ELF-1 (cell line): Measurements from ENCODE around the gene TRPV2.

Experiments
- DNase-seq: peaks from one replicate; pipeline ENCODE4 v3.0.0-alpha.2; 2016; ENCODE audit warnings: low read depth, low spot score

Gene TRPV2

GRCh38 chr17:16455997-16456741, 40.8 kb downstream of the TRPV2 start:
- DNase-seq: no peak

DNA sequence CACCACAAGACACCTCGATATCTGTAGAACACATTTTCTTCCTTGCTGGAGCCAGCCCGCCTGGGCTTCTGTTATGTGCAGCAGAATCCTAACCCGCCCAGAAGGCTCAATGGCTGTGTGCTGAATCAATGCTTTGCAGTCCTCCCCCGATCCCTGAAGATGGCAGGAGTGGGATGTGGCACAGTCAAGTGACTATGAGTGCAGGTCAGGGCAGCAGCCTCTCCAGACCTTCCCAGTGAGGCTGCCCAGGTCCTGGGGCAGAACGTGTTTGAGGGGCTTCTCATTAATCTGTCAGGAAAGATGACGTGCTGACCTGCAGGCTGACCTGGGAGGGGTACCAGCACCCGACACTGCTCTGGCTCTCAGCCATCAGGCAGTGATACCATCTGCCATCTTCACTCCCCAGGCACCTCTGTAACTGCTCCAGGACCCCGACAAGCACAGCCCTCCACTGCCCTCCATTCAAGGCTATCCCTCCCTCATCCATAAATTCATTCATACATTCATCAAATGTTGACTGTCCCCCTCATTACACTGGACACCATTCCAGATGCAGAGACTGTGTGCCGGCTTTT, 41.5 kb downstream of the TRPV2 start:
- DNase-seq: no peak

GRCh38 chr17:16459271-16459670, 43.9 kb downstream of the TRPV2 start:
- DNase-seq: no peak

DNA sequence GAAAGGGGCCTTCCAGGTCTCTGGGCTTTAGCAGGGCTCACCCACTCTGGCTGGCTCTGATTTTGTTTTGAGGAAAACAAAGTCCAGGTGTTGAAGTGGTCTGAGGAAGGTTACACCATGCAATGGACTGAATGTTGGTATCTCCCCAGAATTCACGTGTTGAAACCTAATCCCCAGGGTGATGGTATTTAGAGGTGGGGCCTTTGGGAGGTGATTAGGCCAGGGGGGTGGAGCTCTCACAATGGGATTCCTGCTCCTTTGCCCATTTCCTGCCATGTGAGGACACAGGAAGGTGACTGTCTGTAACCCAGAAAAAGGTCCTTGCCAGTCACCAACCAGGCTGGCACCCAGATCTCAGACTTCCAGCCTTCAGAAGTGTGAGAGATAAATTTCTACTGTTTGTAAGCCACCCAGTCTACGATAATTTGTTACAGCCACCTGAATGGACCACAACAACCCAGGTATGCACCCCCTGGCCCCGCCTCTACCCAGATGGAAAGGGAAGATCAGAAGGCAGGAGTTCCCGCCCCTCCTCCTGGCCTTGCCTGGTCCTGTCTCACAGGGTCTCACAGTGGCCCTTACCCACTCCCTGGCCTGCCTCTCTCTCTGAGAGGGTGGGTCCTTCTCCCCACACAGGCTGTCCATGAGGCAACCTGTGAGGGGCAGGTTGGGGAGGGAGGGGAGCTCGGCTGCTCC, 44.6 kb downstream of the TRPV2 start:
- no peak for DNase-seq

- DNase-seq: no peak
Observed at GRCh38 chr17:16460796-16461605, 45.6 kb downstream of the TRPV2 start.

DNA sequence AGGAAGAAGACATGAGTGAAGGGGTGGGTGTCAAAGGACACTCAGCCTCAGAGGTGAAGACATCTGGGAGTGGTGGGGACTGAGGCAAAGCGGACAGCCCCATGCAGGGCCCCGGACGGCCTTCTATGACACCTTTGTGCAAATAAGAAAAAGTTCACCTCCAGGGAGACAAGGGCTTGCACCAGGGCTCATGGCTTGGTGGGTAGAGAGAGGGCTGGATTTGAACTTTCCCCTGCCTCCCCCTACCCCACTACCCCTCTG, 46.2 kb downstream of the TRPV2 start:
- no peak for DNase-seq

- DNase-seq: no peak
Observed at GRCh38 chr17:16462070-16462864, 46.9 kb downstream of the TRPV2 start.

- DNase-seq: no peak
Observed at GRCh38 chr17:16463358-16464302, 48.3 kb downstream of the TRPV2 start.

GRCh38 chr17:16464303-16465051, 49.1 kb downstream of the TRPV2 start:
- DNase-seq: no peak

- no peak for DNase-seq
Observed at GRCh38 chr17:16465052-16465312, 49.6 kb downstream of the TRPV2 start.

GRCh38 chr17:16465861-16466338, 50.5 kb downstream of the TRPV2 start:
- no peak for DNase-seq

- DNase-seq: no peak
Observed at GRCh38 chr17:16466407-16466806, 51.0 kb downstream of the TRPV2 start.

DNA sequence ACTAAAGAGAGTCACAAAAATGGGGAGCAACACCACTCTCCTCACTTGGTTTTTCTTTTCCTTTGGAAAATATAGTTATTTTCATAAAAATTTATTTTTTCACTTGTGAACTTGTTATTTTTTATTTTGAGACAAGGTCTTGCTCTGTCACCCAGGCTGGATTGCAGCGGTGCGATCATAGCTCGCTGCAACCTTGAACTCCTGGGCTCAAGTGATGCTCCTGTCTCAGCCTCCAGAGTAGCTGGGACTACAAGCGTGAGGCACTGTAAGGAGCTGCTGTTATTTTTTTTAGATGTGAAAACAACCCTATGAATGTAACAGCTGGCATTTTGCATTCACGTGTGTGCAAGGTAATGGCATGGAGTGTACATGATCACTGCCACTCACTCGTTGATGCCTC, 51.7 kb downstream of the TRPV2 start:
- no peak for DNase-seq

DNA sequence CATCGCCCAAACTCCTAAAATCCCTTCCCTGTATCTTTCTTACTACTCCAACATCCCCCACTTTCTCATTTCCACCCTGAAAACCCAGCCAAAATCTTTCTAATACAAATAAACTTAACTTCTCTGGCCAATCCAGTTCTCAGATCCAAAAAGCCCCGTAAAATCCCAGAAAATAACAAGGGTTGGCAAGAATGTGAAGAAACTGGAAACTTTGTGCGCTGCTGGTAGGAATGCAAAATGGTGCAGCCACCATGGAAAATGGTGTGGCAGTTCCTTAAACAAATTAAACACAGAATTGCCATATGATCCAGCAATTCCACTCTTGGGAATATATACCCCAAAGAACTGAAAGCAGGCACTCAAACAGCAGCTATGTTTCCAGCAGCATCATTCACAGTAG, 52.5 kb downstream of the TRPV2 start:
- DNase-seq: no peak

DNA sequence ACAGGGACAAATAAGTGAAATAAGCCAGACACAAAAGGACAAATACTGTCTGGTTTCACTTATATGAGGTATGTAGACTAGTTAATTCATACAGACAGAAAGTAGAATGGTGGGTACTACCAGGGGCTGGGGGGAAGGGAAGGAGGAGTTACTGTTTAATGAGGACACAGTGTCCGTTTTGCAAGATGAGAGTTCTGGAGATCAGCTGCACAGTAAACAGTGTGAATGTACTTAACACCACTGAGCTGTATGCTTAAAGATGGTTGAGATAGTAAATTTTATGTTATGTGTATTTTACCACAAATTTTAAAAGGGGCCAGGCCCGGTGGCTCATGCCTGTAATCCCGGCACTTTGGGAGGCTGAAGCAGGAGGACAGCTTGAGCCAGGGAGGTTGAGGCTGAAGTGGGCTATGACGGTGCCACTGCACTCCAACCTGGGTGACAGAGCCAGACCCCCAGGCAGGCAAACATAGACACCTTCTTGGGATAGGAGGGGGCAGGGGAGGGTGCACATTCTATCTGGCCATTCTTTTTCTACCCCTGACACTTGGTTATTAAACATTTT, 53.1 kb downstream of the TRPV2 start:
- DNase-seq: no peak

GRCh38 chr17:16470265-16470664, 54.9 kb downstream of the TRPV2 start:
- DNase-seq: no peak

DNA sequence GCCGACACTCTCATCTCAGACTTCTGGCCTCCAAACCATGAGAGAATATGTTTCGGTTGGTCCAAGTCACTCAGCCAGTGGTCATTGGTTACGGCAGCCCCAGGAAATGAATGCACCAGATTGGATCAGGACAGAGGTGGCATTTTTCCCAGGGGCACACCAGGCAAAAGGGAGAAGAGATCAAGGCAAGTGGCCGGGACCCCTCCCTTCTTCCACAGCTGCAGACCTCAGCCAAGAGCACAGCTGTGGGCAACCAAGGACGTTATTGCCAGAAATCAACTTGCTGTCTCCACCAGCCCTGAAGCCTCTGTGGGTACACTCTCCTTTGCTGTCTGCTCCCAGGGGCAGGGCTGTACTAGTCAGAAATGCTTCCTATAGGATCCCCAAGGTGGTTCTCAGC, 55.9 kb downstream of the TRPV2 start:
- DNase-seq: no peak

DNA sequence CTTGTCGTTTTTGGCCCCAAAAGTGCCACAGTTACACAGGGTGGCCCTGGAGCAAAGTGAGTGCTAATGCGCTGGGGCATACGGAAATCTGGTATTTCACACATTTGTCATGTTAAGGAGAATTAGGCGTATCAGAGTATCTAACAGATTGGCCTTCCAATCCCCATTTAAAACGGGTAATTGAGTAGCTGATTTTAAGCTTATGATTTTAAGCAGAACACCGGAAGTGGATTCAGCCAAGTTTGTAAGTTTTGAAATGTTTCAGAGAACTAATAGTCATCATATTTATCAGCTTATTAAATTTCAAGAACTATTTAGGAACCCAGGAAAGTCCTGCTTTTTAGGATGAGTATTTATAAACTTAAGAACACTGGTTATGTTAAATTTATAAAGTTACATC, 57.2 kb downstream of the TRPV2 start:
- DNase-seq: no peak
